Measurements from ENCODE around the gene PPP1R1B. TPM values are rescaled to one million over a fixed set of nuclear protein-coding genes. Genes with fewer than 3 reads are reported as not detected.

PPP1R1B gene
- total RNA-seq, 1 experiment from 2014 or later: 8.3 TPM

GRCh38 chr17:39671651-39672521 lies 45.1 kb downstream of the PPP1R1B start:
- TSS peak; percentile 70 for BruUV-seq (replicated peaks)
- no peak for TF ChIP-seq CTCF (IDR thresholded peaks at IDR 0.05; ENCODE audit: unreplicated experiment)
- no peak overlapping the region for H3K4me3 Mint-ChIP-seq (ENCODE audit: low read depth, unreplicated experiment)
- peak; percentile 100 for DNase-seq
- peaks cover 51% of the 10 kb centered on the region for H3K27me3 Mint-ChIP-seq (ENCODE audit: unreplicated experiment)
- H3K36me3 Mint-ChIP-seq (ENCODE audit: insufficient read depth, unreplicated experiment): peaks cover 72% of the 10 kb centered on the region
- peak overlapping the region; percentile 1 for H3K27ac Mint-ChIP-seq (ENCODE audit: unreplicated experiment)
- CTCF ChIA-PET: interaction anchor here (0.5 to 161.2 kb wide), 37 partner anchors 43 to 863 kb away, joined by 3 to 42089 read pairs (median 5); partner anchors contain the start of genes CDK12, ERBB2, GRB7 and GSDMA
- H3K4me1 Mint-ChIP-seq (ENCODE audit: low read depth, unreplicated experiment): peaks cover 67% of the 10 kb centered on the region
- intact Hi-C loops (cut with micrococcal nuclease; ENCODE audit: unreplicated experiment): loop anchor here (1.0 kb wide), 7 partner anchors 38 to 287 kb away; no protein-coding TSS in a partner anchor
- H3K9me3 Mint-ChIP-seq (ENCODE audit: low read depth, unreplicated experiment): no peaks in the 10 kb centered on the region

GRCh38 chr17:39672522-39673334 lies 46.0 kb downstream of the PPP1R1B start:
- Mint-ChIP-seq H3K4me1 (ENCODE audit: low read depth, unreplicated experiment) (peaks cover 70% of the 10 kb centered on the region), H3K9me3 (ENCODE audit: low read depth, unreplicated experiment) (no peaks in the 10 kb centered on the region), H3K4me3 (ENCODE audit: low read depth, unreplicated experiment) (no peak overlapping the region), H3K27ac (ENCODE audit: unreplicated experiment) (peak overlapping the region; percentile 1), H3K36me3 (ENCODE audit: insufficient read depth, unreplicated experiment) (peaks cover 75% of the 10 kb centered on the region), H3K27me3 (ENCODE audit: unreplicated experiment) (peaks cover 42% of the 10 kb centered on the region)
- CTCF ChIA-PET: interaction anchor here (0.6 to 161.2 kb wide), 33 partner anchors 42 to 862 kb away, joined by 3 to 42089 read pairs (median 13); partner anchors contain the start of genes CDK12, ERBB2, GRB7 and GSDMA
- intact Hi-C loops (cut with micrococcal nuclease; ENCODE audit: unreplicated experiment): loop anchor here (1.0 kb wide), 7 partner anchors 38 to 287 kb away; no protein-coding TSS in a partner anchor
- no TSS peak for BruUV-seq (replicated peaks)
- TF ChIP-seq CTCF (IDR thresholded peaks at IDR 0.05; ENCODE audit: unreplicated experiment): no peak
- peak; percentile 89 for DNase-seq

- Mint-ChIP-seq H3K36me3 (ENCODE audit: insufficient read depth, unreplicated experiment) (peaks cover 75% of the 10 kb centered on the region), H3K9me3 (ENCODE audit: low read depth, unreplicated experiment) (no peaks in the 10 kb centered on the region), H3K27ac (ENCODE audit: unreplicated experiment) (peak overlapping the region; percentile 1), H3K27me3 (ENCODE audit: unreplicated experiment) (peaks cover 35% of the 10 kb centered on the region), H3K4me3 (ENCODE audit: low read depth, unreplicated experiment) (no peak overlapping the region), H3K4me1 (ENCODE audit: low read depth, unreplicated experiment) (peaks cover 73% of the 10 kb centered on the region)
- no TSS peak for BruUV-seq (replicated peaks)
- intact Hi-C loops (cut with micrococcal nuclease; ENCODE audit: unreplicated experiment): no loop called here
- CTCF ChIA-PET: interaction anchor here (0.6 to 161.2 kb wide), 20 partner anchors 41 to 745 kb away, joined by 3 to 42089 read pairs (median 22); partner anchors contain the start of genes ERBB2, GRB7, GSDMA and GSDMB
- no peak for TF ChIP-seq CTCF (IDR thresholded peaks at IDR 0.05; ENCODE audit: unreplicated experiment)
- DNase-seq: peak; percentile 87
These were observed 46.8 kb downstream of the PPP1R1B start for GRCh38 chr17:39673335-39674081.
